ENCODE results near the gene SYNJ1. TPM values are rescaled to one million over a fixed set of nuclear protein-coding genes. Genes with fewer than 3 reads are reported as not detected.

Gene SYNJ1, protein sequence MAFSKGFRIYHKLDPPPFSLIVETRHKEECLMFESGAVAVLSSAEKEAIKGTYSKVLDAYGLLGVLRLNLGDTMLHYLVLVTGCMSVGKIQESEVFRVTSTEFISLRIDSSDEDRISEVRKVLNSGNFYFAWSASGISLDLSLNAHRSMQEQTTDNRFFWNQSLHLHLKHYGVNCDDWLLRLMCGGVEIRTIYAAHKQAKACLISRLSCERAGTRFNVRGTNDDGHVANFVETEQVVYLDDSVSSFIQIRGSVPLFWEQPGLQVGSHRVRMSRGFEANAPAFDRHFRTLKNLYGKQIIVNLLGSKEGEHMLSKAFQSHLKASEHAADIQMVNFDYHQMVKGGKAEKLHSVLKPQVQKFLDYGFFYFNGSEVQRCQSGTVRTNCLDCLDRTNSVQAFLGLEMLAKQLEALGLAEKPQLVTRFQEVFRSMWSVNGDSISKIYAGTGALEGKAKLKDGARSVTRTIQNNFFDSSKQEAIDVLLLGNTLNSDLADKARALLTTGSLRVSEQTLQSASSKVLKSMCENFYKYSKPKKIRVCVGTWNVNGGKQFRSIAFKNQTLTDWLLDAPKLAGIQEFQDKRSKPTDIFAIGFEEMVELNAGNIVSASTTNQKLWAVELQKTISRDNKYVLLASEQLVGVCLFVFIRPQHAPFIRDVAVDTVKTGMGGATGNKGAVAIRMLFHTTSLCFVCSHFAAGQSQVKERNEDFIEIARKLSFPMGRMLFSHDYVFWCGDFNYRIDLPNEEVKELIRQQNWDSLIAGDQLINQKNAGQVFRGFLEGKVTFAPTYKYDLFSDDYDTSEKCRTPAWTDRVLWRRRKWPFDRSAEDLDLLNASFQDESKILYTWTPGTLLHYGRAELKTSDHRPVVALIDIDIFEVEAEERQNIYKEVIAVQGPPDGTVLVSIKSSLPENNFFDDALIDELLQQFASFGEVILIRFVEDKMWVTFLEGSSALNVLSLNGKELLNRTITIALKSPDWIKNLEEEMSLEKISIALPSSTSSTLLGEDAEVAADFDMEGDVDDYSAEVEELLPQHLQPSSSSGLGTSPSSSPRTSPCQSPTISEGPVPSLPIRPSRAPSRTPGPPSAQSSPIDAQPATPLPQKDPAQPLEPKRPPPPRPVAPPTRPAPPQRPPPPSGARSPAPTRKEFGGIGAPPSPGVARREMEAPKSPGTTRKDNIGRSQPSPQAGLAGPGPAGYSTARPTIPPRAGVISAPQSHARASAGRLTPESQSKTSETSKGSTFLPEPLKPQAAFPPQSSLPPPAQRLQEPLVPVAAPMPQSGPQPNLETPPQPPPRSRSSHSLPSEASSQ (N-terminal part only)
- total RNA-seq (2012; rRNA removed) (3.6 and 8.3 TPM in 2 replicates), polyA plus RNA-seq (2012; rRNA removed) (4.6 and 5.5 TPM in 2 replicates), Bru-seq, nascent RNA (percentile 64 among the genes with signal in this experiment), BruChase-seq, experiment 1, labeled RNA remaining after a 6-hour chase (percentile 54 among the genes with signal in this experiment), BruChase-seq, experiment 2, labeled RNA remaining after a 2-hour chase (percentile 60 among the genes with signal in this experiment)
- 1.5 TPM in 2 replicates for polyA plus RNA-seq (2012; cell fraction: cytosol; rRNA removed)
- 4.9 and 12.4 TPM in 2 replicates for polyA plus RNA-seq (2012; cell fraction: nucleus; rRNA removed; ENCODE audit: low replicate concordance)
- long read RNA-seq, partial matches to known transcripts, result 2 of 5 reads
- long read RNA-seq, other reads (novel, unspliced or antisense), result 2 of 5 reads

DNA sequence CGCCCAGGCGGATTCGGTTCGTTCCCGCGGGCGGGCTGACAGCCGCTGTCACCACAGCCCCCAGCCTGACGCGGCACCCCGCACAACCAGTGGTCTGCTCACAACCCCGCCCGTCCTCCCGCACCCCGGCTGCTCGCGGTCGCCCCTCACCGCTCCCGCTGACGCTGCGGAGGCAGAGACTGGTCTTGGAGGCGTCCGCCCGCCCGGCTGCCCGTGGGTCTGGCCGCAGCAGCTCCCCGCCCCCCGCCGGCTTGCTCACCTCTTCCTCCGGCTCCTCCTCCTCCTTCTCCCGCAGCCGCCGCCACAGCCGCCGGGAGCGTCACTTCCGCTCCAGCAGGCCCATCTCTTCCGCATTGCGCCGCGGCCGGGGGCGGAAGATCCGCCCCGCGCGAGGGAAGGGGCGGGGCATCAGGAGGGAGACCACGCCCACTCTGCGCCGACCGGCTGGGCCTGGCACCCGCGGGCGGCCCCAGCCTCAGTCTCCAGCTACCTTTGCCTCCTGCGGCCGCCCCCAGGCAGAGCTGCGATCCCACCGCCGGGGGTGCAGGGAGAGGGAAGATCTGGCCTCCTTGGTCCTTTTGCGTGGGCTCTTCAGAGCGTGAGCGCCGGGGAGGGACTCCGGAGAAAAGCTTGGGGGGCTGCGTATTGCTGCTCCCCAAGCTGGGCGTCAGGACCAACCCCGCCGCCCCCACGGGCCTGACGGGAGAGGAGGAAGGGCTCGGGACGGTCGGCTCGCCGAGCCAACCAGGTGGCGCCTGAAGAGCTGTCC lies at the start of gene SYNJ1:
Gene SYNJ1, minus strand, starts transcription at position 327 of the 769 bp plus-strand sequence. CDS start 1,118 bp downstream, outside the sequence.
- Histone ChIP-seq H2BK5ac (ENCODE audit: low read depth, low read length, poor library complexity, severe bottlenecking) (peak within 1 kb of the TSS; percentile 70), H4K20me1 (ENCODE audit: insufficient read depth, low read length) (no peaks in the 10 kb centered on the region), H3K27me3 (ENCODE audit: control insufficient read depth, insufficient read depth, low read length) (no peaks in the 10 kb centered on the region), H3K9me1 (ENCODE audit: insufficient read depth, low read length) (peaks cover 2% of the 10 kb centered on the region; the same call in 1 of the 2 replicates), H4K5ac (ENCODE audit: low read depth, low read length) (peak within 1 kb of the TSS; percentile 4; the same call in 1 of the 2 replicates), H2AK9ac (replicated peaks; ENCODE audit: low read depth, low read length, poor library complexity) (peak within 1 kb of the TSS; percentile 84), H3K9ac (ENCODE audit: low read depth, low read length) (peak within 1 kb of the TSS; percentile 70), H3K56ac (ENCODE audit: extremely low read depth, insufficient read depth, low read length) (0 out of 2 replicates have a peak within 1 kb of the TSS, but pooled peaks have one; percentile 5), H3K9me3 (ENCODE audit: control insufficient read depth, insufficient read depth, low read length) (no peaks in the 10 kb centered on the region), H3K4ac (ENCODE audit: low read depth, low read length) (peak within 1 kb of the TSS; percentile 59), H3K4me2 (ENCODE audit: low read depth, low read length) (peak within 1 kb of the TSS; percentile 97), H2AK5ac (ENCODE audit: low read depth, low read length) (no peak within 1 kb of the TSS), H2BK120ac (ENCODE audit: low read depth, low read length) (peak within 1 kb of the TSS; percentile 25; the same call in 1 of the 2 replicates), H3K27ac (ENCODE audit: insufficient read depth, low read length) (peak within 1 kb of the TSS; percentile 74), H4K91ac (ENCODE audit: insufficient read depth, low read depth, low read length) (no peak within 1 kb of the TSS), H2BK20ac (ENCODE audit: low read depth, low read length) (no peak within 1 kb of the TSS), H3K4me1 (ENCODE audit: control insufficient read depth, insufficient read depth, low read length) (peaks cover 3% of the 10 kb centered on the region; the same call in 1 of the 2 replicates), H4K8ac (ENCODE audit: low read depth in 2 of 2, low read length in 2 of 2) (peak within 1 kb of the TSS in 1 of 2 experiments; percentile 68; a peak in 2 of 4 replicates), H3K18ac (ENCODE audit: low read depth, low read length) (peak within 1 kb of the TSS; percentile 39), H3K79me1 (ENCODE audit: low read depth in 1 of 2, low read length in 2 of 2) (peaks cover 0 to 20% of the 10 kb centered on the region in 2 experiments; a peak in 3 of 4 replicates), H3K14ac (replicated peaks; ENCODE audit: low read depth, low read length) (peak within 1 kb of the TSS; percentile 25; the same call in 1 of the 2 replicates), H3K23ac (ENCODE audit: low read depth, low read length) (peak within 1 kb of the TSS; percentile 79), H2BK15ac (ENCODE audit: low read depth, low read length) (no peak within 1 kb of the TSS), H2AFZ (replicated peaks; ENCODE audit: low read length, poor library complexity) (peak within 1 kb of the TSS; percentile 99), H3K4me3 (ENCODE audit: insufficient read depth, low read depth, low read length) (peak within 1 kb of the TSS; percentile 74), H3K36me3 (ENCODE audit: control insufficient read depth, insufficient read depth, low read length) (peaks cover 2% of the 10 kb centered on the region)
- intact Hi-C loops (cut with micrococcal nuclease), result loop anchor here (1.0 to 5.0 kb wide), 4 partner anchors 41 to 115 kb away; partner anchors contain the start of gene CFAP298
- dilution Hi-C loops (cut with HindIII; ENCODE audit: low sequenced_read_pairs, unreplicated experiment), result no loop called here
- ChIA-PET POLR2A (ENCODE audit: unreplicated experiment) (no interaction called here), CTCF (interaction anchor here (0.5 kb wide), 1 partner anchor 21 kb away, joined by 3 read pairs; no protein-coding TSS in a partner anchor)
- WGBS, 2 experiments (ENCODE audit: extremely low coverage in 2 of 2, insufficient read length in 1 of 2), result 0% methylated on average over 36 of the region's 79 CpGs; no CpG with 5 or more reads in 1 of the 2 experiments
- BruUV-seq (replicated peaks), result no TSS peak
- in situ Hi-C loops (cut with MboI; ENCODE audit: low sequenced_read_pairs), result loop anchor here (25.0 kb wide), 1 partner anchor 341 kb away; the partner anchor contains the start of gene URB1
- DNase-seq (peak; percentile 91), ATAC-seq (ENCODE audit: low read depth) (peak; percentile 92)
- TF ChIP-seq BHLHE40 (IDR thresholded peaks at IDR 0.05; ENCODE audit: low read depth, low read length) (no peak), FOS (IDR thresholded peaks at IDR 0.05; ENCODE audit: low read depth, low read length) (no peak), MAFK (IDR thresholded peaks at IDR 0.05; ENCODE audit: low read depth, low read length) (no peak), MAZ (IDR thresholded peaks at IDR 0.05; ENCODE audit: borderline replicate concordance, low read depth, low read length) (peak; percentile 81; the same call in 1 of the 2 replicates), POLR2A (IDR thresholded peaks at IDR 0.05; ENCODE audit: low read depth, low read length) (peak; percentile 82), RAD21 (IDR thresholded peaks at IDR 0.05; ENCODE audit: low read length) (no peak)
- TF ChIP-seq, protein P1, sequence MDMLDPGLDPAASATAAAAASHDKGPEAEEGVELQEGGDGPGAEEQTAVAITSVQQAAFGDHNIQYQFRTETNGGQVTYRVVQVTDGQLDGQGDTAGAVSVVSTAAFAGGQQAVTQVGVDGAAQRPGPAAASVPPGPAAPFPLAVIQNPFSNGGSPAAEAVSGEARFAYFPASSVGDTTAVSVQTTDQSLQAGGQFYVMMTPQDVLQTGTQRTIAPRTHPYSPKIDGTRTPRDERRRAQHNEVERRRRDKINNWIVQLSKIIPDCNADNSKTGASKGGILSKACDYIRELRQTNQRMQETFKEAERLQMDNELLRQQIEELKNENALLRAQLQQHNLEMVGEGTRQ (IDR thresholded peaks at IDR 0.05; ENCODE audit: low read depth, low read length), result no peak
- TF ChIP-seq, protein P2, sequence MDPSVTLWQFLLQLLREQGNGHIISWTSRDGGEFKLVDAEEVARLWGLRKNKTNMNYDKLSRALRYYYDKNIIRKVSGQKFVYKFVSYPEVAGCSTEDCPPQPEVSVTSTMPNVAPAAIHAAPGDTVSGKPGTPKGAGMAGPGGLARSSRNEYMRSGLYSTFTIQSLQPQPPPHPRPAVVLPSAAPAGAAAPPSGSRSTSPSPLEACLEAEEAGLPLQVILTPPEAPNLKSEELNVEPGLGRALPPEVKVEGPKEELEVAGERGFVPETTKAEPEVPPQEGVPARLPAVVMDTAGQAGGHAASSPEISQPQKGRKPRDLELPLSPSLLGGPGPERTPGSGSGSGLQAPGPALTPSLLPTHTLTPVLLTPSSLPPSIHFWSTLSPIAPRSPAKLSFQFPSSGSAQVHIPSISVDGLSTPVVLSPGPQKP (IDR thresholded peaks at IDR 0.05; ENCODE audit: borderline replicate concordance, low read depth, low read length), result no peak
